Sigmoid colon (tissue), 7 donors: ENCODE measurements around the gene PDZD11. TPM values are rescaled to one million over a fixed set of nuclear protein-coding genes. Genes with fewer than 3 reads are reported as not detected.

ENCODE experiments used
- DNase-seq: peaks from one replicate; pipeline ENCODE4 v3.0.0-alpha.2; 2019
- H3K27ac ChIP-seq, 4 donors: fragments of 200-600 bp; sonication (generic); one replicate each; pipeline ENCODE4 v1.5.1; 2016 to 2019; ENCODE audit warnings: mild to moderate bottlenecking in 1 of 4
- H3K27me3 ChIP-seq, 3 donors: fragments of 200-600 bp; sonication (generic); one replicate each; pipeline ENCODE4 v1.5.1; 2019; ENCODE audit warnings: mild to moderate bottlenecking in 1 of 3
- H3K36me3 ChIP-seq, 4 donors: fragments of 200-600 bp; sonication (generic); one replicate each; pipeline ENCODE4 v1.5.1; 2016 to 2019
- H3K4me1 ChIP-seq, 4 donors: fragments of 200-600 bp; sonication (generic); one replicate each; pipeline ENCODE4 v1.5.1; 2017 to 2019
- H3K4me3 ChIP-seq, 4 donors: fragments of 200-600 bp; sonication (generic); one replicate each; pipeline ENCODE4 v1.5.1; 2017 to 2019; ENCODE audit warnings: mild to moderate bottlenecking in 2 of 4, moderate library complexity in 1 of 4
- H3K9me3 ChIP-seq, 4 donors: fragments of 200-600 bp in 3 of 4; sonication (generic) in 3 of 4; one replicate each; pipeline versions ENCODE4 v1.5.1 to v1.6.1; 2013 to 2019
- CTCF ChIP-seq, 4 experiments: fragments of 450-650 bp in 3 of 4; fragments of 200-600 bp in 1 of 4; IDR thresholded peaks; one replicate each; pipeline ENCODE4 v1.5.1; 2016 to 2019; ENCODE audit warnings: antibody characterized with exemption in 4 of 4, mild to moderate bottlenecking in 3 of 4, moderate library complexity in 2 of 4
- EP300 ChIP-seq, 4 donors: sonication (generic); formaldehyde crosslinking; IDR thresholded peaks; one replicate each; pipeline ENCODE4 v1.6.1; 2017; ENCODE audit warnings: antibody characterized with exemption in 4 of 4
- POLR2A ChIP-seq, 2 donors: fragments of 450-650 bp; IDR thresholded peaks; one replicate each; pipeline ENCODE4 v1.6.1; 2016; ENCODE audit warnings: antibody characterized with exemption in 2 of 2, mild to moderate bottlenecking in 2 of 2, moderate library complexity in 2 of 2
- POLR2AphosphoS5 ChIP-seq, 4 donors: sonication (generic); formaldehyde crosslinking; IDR thresholded peaks; one replicate each; pipeline ENCODE4 v1.6.1; 2017; ENCODE audit warnings: antibody characterized with exemption in 4 of 4
- WGBS, 2 donors: extraction: QIAGEN DNeasy Blood & Tissue Kit; methylation state at CpG; one replicate each; pipeline ENCODE4 v1.1.7; 2013; 5-methylcytosine and 5-hydroxymethylcytosine counted together
- intact Hi-C: fragments of 100-400 bp; cut with DNase I; formaldehyde crosslinking; loops from one replicate; pipeline ENCODE4 v1.15.1; 2023
- polyA plus RNA-seq, 3 donors: library from polyadenylated mRNA; stranded (reverse); fragments of 200-250 nt; gene quantifications; one replicate each; pipeline ENCODE4 v1.2.3, GENCODE V29; 2013
- total RNA-seq, 4 donors: library from RNA; depleted of rRNA; stranded (reverse); fragments of >200 nt; gene quantifications; one replicate each; pipeline ENCODE4 v1.1.0, GENCODE V29; 2016
- donor health status: healthy with polysubstance abuse.
- donor health status: Bipolar disorder and iron deficiency.
- donor health status: healthy.

The PDZD11 gene
- total RNA-seq (10 to 100 TPM; 21.2 to 32.8 (median 25.6) TPM), polyA plus RNA-seq (100 to 1,000 TPM in 1 of 3 donors, 10 to 100 TPM in 2; 55.4 to 115 (median 93.7) TPM)

GRCh38 chrX:70289793-70290770, at the start of gene PDZD11, which contains the start of gene KIF4A:
TSS of gene PDZD11 (minus strand) at chrX:70289927. CDS start at chrX:70289341, 586 bp downstream.
TSS of gene KIF4A (plus strand) at chrX:70290104. CDS start at chrX:70290459, 355 bp downstream.
- Histone ChIP-seq H3K27me3 (no peaks in the 10 kb centered on the region), H3K4me3 (peak within 1 kb of the TSS; percentile 31 to 53 (median 48)), H3K27ac (peak within 1 kb of the TSS; percentile 68 to 78 (median 74)), H3K4me1 (peaks cover 0 to 8% (median 6%) of the 10 kb centered on the region in 4 donors), H3K9me3 (no peaks in the 10 kb centered on the region), H3K36me3 (peaks cover 0 to 12% (median 0%) of the 10 kb centered on the region in 4 donors)
- TF ChIP-seq EP300 (IDR thresholded peaks at IDR 0.05) (no peak), CTCF (IDR thresholded peaks at IDR 0.05) (no peak), POLR2AphosphoS5 (IDR thresholded peaks at IDR 0.05) (peak in 2 of 4 donors; percentile 14 to 39), POLR2A (IDR thresholded peaks at IDR 0.05) (peak in 1 of 2 donors; percentile 13)
- intact Hi-C loops: loop anchor here (10.0 kb wide), 1 partner anchor 155 kb away; the partner anchor contains the start of gene IGBP1
- WGBS, 2 donors: 0 to 1% methylated on average over 62 of the region's 62 CpGs
- DNase-seq: peak; percentile 85

GRCh38 chrX:70338290-70338689, 48.6 kb upstream of the PDZD11 start:
- no peak overlapping the region for H3K4me3 ChIP-seq
- WGBS, 2 donors: 87 to 93% methylated on average over 4 of the region's 4 CpGs
- no peaks in the 10 kb centered on the region for H3K27me3 ChIP-seq
- no peak for DNase-seq
- no peaks in the 10 kb centered on the region for H3K9me3 ChIP-seq
- no peak for TF ChIP-seq EP300 (IDR thresholded peaks at IDR 0.05)
- no peak for TF ChIP-seq CTCF (IDR thresholded peaks at IDR 0.05)
- TF ChIP-seq POLR2A (IDR thresholded peaks at IDR 0.05): no peak
- no peak for TF ChIP-seq POLR2AphosphoS5 (IDR thresholded peaks at IDR 0.05)
- H3K27ac ChIP-seq: no peak overlapping the region
- no peaks in the 10 kb centered on the region for H3K36me3 ChIP-seq
- intact Hi-C loops: no loop called here
- H3K4me1 ChIP-seq: no peaks in the 10 kb centered on the region

GRCh38 chrX:70336767-70337166, 47.0 kb upstream of the PDZD11 start:
- no peak for TF ChIP-seq POLR2A (IDR thresholded peaks at IDR 0.05)
- TF ChIP-seq POLR2AphosphoS5 (IDR thresholded peaks at IDR 0.05): no peak
- TF ChIP-seq CTCF (IDR thresholded peaks at IDR 0.05): no peak
- no peak for TF ChIP-seq EP300 (IDR thresholded peaks at IDR 0.05)

GRCh38 chrX:70332600-70332999, 42.9 kb upstream of the PDZD11 start:
- no peaks in the 10 kb centered on the region for H3K4me1 ChIP-seq
- no peak overlapping the region for H3K4me3 ChIP-seq
- no peak overlapping the region for H3K27ac ChIP-seq
- DNase-seq: no peak
- H3K36me3 ChIP-seq: no peaks in the 10 kb centered on the region
- H3K9me3 ChIP-seq: no peaks in the 10 kb centered on the region
- TF ChIP-seq POLR2AphosphoS5 (IDR thresholded peaks at IDR 0.05) (no peak), EP300 (IDR thresholded peaks at IDR 0.05) (no peak), CTCF (IDR thresholded peaks at IDR 0.05) (no peak), POLR2A (IDR thresholded peaks at IDR 0.05) (no peak)
- intact Hi-C loops: no loop called here
- 96 to 100% methylated on average over 1 of the region's 1 CpG for WGBS, 2 donors
- H3K27me3 ChIP-seq: no peaks in the 10 kb centered on the region

More at GRCh38 chrX:70336767-70337166, 47.0 kb upstream of the PDZD11 start:
- intact Hi-C loops: no loop called here
- no peak overlapping the region for H3K4me3 ChIP-seq
- no peaks in the 10 kb centered on the region for H3K27me3 ChIP-seq
- DNase-seq: no peak
- H3K4me1 ChIP-seq: no peaks in the 10 kb centered on the region
- no peaks in the 10 kb centered on the region for H3K36me3 ChIP-seq
- H3K27ac ChIP-seq: no peak overlapping the region
- no peaks in the 10 kb centered on the region for H3K9me3 ChIP-seq
